Measurements from ENCODE around the gene GADD45G.
A peak's percentile ranks its signal among the peaks of the same experiment; 100 is the strongest.

The GADD45G gene, protein sequence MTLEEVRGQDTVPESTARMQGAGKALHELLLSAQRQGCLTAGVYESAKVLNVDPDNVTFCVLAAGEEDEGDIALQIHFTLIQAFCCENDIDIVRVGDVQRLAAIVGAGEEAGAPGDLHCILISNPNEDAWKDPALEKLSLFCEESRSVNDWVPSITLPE

DNA sequence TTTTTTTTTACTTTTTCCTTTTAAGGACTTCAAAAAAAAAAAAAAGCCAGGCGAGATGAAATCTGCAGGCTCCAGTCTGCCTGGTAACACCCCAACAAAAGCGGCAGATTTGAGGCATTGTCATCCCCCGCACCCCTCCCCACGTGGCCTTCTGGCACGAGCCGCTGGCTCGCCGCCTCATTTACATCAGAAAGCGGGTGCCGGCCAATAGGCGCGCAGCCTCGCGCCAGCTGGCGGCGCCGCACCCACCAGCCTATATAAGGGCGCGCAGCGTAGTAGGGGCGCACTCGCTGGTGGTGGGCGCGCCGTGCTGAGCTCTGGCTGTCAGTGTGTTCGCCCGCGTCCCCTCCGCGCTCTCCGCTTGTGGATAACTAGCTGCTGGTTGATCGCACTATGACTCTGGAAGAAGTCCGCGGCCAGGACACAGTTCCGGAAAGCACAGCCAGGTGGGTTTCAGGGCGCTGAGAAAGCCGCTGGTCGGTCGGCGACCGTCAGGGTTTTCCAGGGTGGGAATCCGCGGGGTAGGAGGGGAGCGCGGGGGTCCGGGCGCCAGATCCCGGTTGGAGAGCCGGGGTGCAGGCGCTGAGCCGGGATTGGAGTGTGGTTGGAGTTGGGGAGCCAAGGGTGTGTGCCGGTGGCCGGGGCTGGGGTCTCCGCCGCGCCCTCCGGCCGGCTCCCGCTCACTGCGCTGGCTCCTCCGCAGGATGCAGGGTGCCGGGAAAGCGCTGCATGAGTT, at the start of gene GADD45G:
TSS of gene GADD45G (plus strand) at position 284 of the 736 bp plus-strand sequence. CDS start at position 394, 110 bp downstream.
- peak; percentile 18 to 46 for DNase-seq

- DNase-seq, result no peak
These were observed 49.8 kb upstream of the GADD45G start for GRCh38 chr9:89555036-89555415.

- DNase-seq, result no peak
These were observed 49.1 kb upstream of the GADD45G start for GRCh38 chr9:89555451-89556375.

DNA sequence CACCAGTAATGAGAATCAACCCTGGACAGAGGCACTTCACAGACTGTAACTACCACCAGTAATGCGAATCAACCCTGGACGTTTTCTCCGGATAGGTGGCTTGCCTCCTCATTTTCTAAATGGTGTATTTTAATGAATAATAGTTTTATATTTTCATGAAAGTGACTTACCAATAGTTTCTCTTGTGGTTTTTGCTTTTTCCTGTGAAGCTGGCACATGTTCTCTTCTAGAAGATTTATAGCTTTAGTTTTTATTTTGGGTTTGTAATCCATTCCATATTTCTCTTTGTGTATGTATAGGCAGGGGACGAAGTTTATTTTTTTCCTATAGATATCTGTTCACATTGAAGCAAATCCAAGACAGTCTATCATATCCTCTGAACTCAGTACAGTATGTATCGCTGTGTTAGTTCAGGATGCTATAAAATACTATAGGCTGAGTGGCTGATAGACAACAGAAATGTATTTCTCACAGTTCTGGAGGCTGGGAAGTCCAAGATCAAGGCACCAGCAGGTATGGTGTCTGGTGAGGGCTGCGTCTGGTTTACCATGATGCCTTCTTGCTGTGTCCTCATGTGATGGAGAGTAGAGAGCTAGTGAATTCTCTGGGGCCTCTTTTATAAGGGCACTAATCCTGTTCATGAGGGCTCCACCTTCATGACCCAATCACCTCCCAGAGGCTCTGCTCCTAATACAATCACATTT, 46.5 kb upstream of the GADD45G start:
- no peak for DNase-seq

DNA sequence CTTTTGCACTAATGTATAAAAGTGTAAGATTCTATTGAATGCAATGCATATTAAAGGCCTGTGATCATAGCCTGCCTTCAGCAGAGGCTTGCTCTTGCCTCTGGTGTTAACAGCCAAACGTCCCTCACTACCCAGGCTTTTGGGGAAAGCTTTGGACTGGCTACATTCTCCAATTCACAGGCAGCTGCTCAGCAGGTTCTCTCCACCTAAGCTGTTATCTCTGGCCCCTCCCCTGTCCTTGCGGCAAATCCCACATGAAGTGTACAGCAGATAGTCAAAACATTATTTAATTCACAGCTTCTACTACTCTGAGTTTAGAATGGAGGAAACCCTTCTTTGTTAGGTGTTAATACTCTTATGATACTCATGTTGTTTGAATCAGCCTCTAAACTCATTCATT, 45.9 kb upstream of the GADD45G start:
- no peak for DNase-seq

DNA sequence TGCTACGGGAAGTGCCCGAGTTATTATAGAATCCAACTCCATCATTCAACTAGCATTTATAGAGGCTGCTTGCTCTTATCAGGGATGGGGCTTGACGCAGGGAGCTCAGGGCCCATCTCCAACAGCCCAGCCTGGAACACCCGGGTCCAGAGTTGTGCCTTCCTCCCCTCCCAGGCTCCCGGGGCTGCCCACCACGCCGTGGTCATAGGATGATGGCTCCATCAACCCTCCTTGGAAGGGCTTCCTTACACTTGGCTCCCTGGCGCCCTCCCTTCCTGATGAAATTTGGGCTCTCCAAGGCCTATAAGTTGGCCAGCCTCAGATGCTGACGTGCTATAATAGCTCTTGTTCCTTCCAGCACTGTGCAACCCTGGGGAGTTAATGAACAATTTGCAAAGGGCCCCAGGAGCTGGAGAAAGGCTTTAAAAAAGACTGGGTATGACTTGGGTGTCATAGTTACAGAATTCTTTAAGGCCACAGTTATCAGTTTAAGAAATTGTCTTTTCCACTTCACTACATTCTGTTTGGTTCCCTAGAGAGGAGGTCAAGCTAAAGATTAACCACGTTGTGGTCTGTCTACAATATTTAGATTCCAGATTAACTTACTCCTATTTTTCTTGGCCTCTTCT, 42.5 kb upstream of the GADD45G start:
- DNase-seq, result no peak

DNA sequence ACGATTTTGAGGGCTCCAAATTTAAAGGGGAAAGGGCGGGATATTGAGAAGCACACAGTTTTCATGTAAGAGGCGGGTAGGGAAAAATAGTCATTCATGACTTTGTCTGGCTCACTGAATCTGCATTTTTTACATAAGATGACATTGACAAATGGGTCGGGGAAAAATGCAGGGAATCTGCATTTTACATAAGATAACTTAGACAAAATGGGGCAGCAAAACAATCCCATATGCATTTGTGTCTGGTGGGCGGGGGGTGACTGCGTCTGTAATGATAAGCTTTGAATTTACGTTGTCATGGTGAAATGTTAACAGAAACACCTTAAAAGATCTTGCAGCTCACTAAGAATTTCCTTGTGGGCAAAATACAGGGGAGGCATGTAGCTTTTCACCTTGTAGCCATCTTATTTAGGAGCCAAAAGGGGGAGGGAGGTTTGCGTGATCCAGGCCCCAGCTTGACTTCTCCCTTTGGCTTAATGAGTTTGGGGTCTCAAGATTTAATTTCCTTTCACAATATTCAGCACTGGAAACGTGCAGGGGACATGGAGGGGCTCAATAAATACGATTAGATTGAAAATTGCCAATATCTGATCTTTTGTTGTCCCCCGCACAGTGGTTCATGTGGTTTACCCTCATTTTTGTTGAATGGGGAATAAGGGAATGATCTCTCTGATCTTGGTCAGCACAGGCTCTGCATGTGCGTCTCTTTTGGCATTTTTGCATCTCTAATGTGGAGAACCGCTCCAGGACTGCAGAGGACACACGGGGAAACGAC, 41.1 kb upstream of the GADD45G start:
- no peak for DNase-seq

DNA sequence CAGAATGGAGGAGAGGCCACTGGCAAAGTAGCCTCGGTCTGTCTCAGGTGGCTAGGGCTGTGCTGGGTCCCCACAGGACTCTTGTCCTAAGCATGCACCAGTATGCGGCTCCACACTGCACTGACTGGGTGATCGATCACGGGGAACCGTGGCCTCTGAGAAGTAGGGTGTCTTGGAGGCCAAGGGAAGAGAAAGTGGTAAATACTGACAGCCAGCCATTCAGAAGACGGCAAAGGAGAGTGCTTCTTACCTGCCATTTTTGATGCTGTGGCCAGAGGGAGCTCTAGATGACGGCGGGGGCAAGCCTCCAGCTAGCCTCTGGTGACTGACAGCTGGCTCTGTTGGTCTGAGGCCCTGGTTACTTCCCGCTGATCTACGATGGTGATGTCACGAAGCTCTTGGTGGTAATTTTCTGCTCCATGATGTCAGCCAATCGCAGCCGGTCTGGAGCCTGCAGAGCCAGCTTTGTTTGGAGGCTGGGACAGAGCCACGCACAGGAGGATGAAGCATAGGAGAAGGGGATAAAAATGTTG, 40.4 kb upstream of the GADD45G start:
- DNase-seq, result no peak

DNA sequence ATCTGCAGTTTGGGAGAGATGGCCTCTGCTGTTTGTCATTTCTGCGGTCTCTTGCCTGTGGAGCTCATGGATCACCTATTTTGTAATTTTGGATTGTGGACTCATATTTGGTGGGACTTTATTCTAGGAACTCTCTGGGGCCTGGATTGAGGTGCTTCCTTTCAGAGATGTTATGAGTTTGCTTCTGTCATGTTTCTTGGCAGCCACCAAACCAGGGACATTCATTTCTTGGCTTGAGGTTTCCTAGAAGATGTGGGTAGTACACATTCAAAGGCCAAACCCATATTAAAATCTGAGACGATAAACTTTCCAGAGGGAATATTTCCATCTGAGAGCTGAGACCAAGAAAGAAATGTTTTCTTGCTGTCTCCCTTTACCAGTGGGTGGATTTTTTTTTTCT, 37.2 kb upstream of the GADD45G start:
- DNase-seq, result no peak

- no peak for DNase-seq
These were observed 30.5 kb upstream of the GADD45G start for GRCh38 chr9:89574309-89574708.

DNA sequence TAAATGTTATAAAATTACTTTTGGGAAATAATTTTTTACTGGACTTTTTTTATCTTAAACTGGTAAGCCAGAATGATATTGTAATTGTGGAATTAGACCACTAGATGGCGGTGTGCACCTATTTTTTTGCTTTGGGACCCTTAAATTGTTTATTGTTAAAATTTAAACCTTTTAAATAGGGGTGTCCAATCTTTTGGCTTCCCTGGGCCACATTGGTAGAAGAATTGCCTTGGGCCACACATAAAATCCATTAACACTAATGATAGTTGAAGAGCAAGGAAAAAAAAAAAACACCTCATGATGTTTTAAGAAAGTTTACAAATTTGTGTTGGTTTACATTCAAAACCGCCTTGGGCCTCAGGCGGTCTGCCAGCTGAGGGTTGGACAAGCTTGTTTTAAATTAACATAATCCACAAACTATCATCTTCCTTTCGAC, 28.4 kb upstream of the GADD45G start:
- peak in 1 of 2 donors; percentile 26 for DNase-seq

- DNase-seq, result no peak
These were observed 27.4 kb upstream of the GADD45G start for GRCh38 chr9:89577363-89577762.

DNA sequence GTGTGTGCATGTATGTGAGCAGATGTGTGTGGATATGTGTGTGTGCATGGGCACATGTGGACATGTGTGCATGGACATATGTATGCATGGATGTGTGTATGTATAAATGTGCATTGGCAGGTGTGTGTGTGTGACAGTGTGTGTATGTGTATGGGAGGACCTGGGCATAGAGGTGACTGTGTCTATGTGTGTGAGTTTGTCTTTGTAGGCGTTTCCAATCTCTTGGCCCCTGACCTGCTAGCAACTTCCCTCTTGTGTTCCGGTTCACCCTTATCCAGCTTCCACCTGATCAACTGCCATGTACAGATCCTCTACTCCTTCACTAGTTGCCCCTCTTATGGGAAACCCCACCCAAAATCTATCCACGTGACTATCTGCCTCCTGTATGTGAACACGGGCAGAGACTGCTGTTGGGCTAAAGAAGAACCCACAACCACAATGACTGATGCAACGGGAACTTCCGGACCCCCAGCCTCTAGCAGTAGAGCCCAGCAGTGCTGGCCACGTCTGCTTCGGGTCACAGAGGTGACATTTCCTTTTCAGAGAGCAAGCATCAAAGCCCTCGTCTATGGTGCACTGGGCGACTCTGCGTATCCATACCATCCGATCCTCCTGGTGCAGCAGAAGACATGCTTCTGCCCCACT, 24.9 kb upstream of the GADD45G start:
- no peak for DNase-seq

DNA sequence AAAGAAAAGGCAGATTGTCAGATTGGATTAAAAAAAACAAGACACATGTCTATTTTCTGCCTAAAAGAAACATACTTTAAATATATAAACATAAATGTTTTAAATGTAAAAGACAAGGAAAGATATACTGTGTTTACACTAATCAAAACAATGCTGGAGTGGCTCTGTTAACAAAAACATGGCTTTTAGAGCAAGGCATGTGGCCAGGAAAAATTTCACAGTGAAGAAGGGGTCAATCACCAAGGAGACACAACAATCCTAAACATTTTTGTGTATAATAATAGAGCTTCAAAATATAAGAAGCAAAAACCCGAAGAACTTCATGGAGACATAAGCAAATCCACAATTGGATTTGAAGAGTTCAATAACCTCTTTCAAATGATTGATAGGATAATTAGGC, 18.5 kb upstream of the GADD45G start:
- DNase-seq, result no peak

DNA sequence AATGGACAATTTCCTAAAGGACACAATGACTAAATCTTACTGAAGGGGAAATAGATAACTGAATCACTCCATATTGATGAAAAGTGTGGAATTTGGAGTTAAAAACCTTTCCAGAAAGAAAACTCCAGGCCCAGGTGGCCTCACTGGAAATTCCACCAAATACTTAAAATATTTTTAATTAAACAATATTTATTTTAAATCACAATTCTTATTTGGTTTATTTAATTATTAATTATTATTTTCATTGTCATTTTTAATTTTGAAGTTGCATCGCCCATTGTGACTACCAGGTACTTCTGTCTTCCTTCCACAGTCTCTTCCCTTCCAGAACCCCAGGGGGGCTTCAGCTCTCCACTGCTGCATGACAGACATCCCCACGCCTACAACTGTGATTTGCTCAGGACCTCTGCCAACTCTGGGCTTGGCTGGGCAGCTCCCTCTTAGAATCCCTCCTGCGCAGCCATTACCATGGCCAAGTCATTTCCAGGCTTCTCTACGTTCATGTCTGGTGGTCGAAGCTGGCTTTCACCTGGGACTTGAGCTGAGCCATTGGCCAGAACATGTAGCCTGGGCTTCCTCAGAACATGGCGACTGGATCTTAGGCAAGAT, 16.4 kb upstream of the GADD45G start:
- DNase-seq, result no peak

GRCh38 chr9:89590415-89590814, 14.4 kb upstream of the GADD45G start:
- DNase-seq, result no peak

DNA sequence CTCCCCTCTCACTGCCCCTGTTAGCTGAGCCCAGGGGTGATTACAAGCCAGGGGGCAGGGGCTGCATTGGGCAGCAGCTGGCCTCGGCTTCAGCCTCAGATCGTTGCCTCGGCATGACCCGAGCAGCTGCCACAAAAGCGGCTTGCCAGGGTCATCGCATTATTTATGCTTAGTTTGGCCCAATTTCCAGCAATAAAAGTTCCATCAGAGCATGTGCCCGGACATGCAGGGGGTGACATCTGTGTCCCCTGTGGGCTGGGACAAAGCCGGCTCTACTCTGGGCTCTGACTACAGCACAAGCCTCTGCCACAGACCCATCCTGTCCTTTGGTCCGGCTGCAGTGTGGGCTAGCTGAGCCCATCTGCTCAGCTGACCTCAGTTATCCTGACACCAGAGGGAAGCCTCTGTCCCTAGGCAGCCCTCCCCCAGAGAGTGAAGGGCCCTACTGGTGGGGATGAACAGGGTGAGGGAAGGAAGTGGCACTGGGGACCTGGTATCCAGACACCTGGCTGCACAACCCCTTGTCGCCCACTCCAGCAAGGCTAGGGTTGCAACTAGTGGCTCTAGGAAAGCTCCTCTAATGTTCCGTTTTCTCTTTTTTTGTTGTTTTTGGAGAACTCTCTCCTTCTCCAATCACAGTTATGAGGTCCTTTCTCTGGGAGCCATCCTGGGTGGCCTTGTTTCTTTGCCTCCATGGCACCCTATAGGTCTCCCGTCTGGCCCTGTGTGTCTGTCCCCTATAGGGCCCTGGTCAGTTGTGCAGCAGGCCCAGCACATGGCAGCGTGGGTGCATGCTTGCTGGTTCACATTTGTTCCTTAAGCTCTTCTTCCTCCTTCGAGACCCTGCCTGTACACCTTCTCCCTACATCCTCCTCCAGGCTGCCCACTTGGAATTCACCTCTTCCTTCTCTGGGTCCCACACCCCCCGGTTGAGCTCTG, 13.3 kb upstream of the GADD45G start:
- no peak for DNase-seq

DNA sequence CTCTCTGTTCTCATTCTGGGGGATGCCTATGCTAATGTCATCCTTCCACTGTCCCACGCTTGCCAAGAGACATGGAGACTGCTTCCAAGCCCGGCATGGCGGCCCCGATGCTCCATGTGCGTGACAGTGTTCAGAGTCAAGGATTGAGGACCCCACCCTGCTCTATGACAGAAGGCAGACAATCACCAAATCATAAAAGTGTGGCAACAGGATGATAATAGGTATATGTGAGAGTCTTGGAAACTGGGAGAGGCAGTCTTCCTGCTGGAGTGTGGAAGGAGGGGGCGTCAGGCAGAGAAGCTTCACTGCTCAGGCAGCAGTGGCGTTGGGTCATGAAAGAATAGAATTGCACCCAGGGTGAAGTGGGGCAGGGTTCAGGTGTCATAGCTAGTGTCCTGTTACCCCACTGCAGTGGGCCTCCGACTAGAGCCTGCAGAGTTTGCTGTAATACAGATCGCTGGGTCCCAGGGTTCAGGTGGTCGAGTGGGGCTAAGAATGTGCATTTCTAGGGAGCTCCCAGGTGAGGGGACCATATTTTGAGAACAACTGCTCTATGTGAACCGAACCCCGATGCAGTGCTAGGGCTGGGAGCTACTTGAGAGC, 12.5 kb upstream of the GADD45G start:
- DNase-seq, result no peak

Data from bone marrow (tissue), 2 donors.